HG02973 (cell line): ENCODE measurements around the gene EXOG.

Experiments used
- ATAC-seq: cut with Tn5 transposase; IDR thresholded peaks from one replicate; pipeline ENCODE4 v1.9.1; 2021; ENCODE audit warnings: moderate library complexity; ENCODE audit not compliant: unreplicated experiment

EXOG gene

GRCh38 chr3:38543586-38543985 lies 47.4 kb downstream of the EXOG start:
- no peak for ATAC-seq

GRCh38 chr3:38544926-38545325 lies 48.8 kb downstream of the EXOG start:
- ATAC-seq: no peak

GRCh38 chr3:38545550-38545949 lies 49.4 kb downstream of the EXOG start:
- no peak for ATAC-seq

- ATAC-seq: no peak
These were observed 49.8 kb downstream of the EXOG start for GRCh38 chr3:38545983-38546382.

GRCh38 chr3:38548154-38548931 lies 52.2 kb downstream of the EXOG start:
- ATAC-seq: no peak

- ATAC-seq: no peak
These were observed 52.9 kb downstream of the EXOG start for GRCh38 chr3:38549082-38549481.

GRCh38 chr3:38549486-38549885 lies 53.3 kb downstream of the EXOG start:
- ATAC-seq: no peak

- no peak for ATAC-seq
These were observed 54.1 kb downstream of the EXOG start for GRCh38 chr3:38549957-38550840.

GRCh38 chr3:38551026-38551832 lies 55.1 kb downstream of the EXOG start:
- no peak for ATAC-seq

GRCh38 chr3:38552364-38552763 lies 56.2 kb downstream of the EXOG start:
- no peak for ATAC-seq

- no peak for ATAC-seq
These were observed 56.9 kb downstream of the EXOG start for GRCh38 chr3:38553071-38553470.

GRCh38 chr3:38554127-38554827 lies 58.1 kb downstream of the EXOG start:
- ATAC-seq: no peak

GRCh38 chr3:38555149-38555840 lies 59.2 kb downstream of the EXOG start:
- no peak for ATAC-seq

- no peak for ATAC-seq
These were observed 59.8 kb downstream of the EXOG start for GRCh38 chr3:38555926-38556325.

- ATAC-seq: no peak
These were observed 60.7 kb downstream of the EXOG start for GRCh38 chr3:38556640-38557358.

- no peak for ATAC-seq
These were observed 62.7 kb downstream of the EXOG start for GRCh38 chr3:38558864-38559263.

GRCh38 chr3:38560284-38560683 lies 64.1 kb downstream of the EXOG start:
- ATAC-seq: no peak

GRCh38 chr3:38560996-38561717 lies 65.0 kb downstream of the EXOG start:
- ATAC-seq: no peak
